ENCODE data around the gene ARF6.
"Not testable (repeated sequence)": the region's sequence is repeated elsewhere in the genome, so short reads cannot be mapped to it uniquely, and the experiment has no call there.

ARF6 gene

GRCh38 chr14:49907186-49907585, 14.3 kb downstream of the ARF6 start:
- no peak for DNase-seq

DNA sequence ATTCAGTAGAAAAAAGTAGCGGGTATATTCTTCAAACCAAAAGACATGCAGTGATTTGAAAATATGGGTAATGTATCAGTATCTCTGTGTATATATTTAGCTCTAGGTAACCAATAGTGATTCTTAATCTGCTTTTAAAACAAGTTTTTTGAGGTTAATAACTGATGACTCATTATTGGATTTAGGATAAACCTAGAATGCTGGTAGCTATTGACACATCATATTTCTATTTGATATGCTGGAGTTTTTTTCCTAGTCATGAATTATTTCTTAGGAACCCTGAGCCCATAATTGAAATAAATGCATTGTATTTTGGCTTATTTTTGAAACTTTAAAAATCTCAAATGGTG, 15.5 kb downstream of the ARF6 start:
- no peak for DNase-seq

- no peak for DNase-seq
These were observed 16.1 kb downstream of the ARF6 start for GRCh38 chr14:49909016-49909415.

DNA sequence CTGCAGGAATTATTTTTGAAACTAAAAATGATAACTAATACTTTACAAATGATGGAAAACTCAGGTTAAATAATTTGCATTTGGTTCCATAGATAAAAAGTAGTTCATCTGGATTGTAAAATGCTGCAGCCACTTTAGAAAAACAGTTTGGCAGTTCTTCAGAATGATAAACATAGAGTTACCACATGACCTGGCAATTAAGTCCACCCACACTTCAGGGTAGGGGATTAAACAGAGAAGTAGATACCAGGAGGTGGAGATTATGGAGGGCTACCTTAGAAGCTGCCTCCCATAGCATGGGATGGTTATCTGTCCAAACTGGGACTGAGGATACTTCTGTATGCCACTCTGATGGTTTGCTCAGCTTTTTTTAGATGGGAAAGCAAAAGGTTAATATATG, 22.2 kb downstream of the ARF6 start:
- DNase-seq: no peak

DNA sequence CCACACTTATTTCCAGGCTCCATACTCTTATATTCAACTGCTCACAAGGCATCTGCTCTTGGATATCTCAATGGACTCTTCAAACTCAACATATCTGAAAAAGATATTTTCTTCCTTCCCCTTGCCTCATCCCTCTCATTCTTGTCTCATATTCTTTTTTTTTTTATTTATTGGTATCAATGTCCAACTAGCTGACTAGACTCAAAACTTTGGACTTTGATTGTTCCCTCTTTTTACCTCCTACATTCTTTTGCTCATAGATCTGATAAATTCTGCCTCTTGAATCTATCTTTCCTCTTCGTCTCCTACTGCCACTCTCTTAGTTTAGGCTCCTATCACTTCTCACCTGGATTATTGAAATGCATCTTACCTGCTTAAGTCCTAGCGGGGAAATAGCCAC, 25.8 kb downstream of the ARF6 start:
- DNase-seq: no peak

- DNase-seq: no peak
These were observed 27.2 kb downstream of the ARF6 start for GRCh38 chr14:49919825-49920659.

GRCh38 chr14:49920935-49921334, 28.1 kb downstream of the ARF6 start:
- DNase-seq: peak in 2 of 4 experiments; percentile 63 to 66

GRCh38 chr14:49921401-49921800, 28.5 kb downstream of the ARF6 start:
- no peak for DNase-seq

DNA sequence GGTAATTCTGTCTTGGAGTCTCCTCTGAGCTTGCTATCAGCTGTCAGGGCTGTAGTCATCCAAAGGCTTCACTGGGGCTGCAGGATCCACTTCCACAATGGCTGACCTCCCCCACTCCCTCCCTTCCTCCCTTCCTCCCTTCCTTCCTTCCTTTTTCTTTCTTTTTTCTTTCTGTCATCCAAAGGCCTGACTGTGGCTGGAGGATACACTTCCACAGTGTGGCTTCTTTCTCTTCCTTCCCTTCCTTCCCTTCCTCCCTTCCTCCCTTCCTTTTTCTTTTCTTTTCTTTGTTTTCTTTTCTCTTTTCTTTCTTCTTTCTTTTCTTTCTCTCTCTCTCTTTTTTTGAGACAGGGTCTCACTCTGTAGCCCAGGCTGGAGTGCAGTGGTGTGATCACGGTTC, 30.6 kb downstream of the ARF6 start:
- DNase-seq: no peak

- no peak for DNase-seq
These were observed 31.0 kb downstream of the ARF6 start for GRCh38 chr14:49923881-49924280.

- DNase-seq: no peak
These were observed 32.0 kb downstream of the ARF6 start for GRCh38 chr14:49924852-49925251.

GRCh38 chr14:49926803-49927202, 33.9 kb downstream of the ARF6 start:
- no peak for DNase-seq

DNA sequence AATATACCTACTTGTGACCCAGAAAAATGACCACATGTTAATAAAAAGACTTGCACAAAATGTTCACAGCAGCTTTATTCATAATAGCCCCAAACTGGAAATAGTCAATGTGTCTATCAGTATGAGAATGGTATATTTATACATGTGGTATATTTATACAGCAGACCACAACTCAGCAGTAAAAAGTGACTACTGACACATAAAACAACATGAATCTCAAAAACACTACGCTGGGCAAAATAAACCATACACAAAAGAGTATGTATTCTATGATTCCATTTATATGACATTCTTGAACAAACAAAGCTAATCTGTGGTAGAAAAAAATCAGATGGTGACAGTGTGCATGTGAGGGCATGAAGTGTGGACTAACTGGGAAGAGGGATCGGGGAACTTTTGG, 35.1 kb downstream of the ARF6 start:
- DNase-seq: no peak

- no peak for DNase-seq
These were observed 37.8 kb downstream of the ARF6 start for GRCh38 chr14:49930720-49931119.

- DNase-seq: no peak
These were observed 38.6 kb downstream of the ARF6 start for GRCh38 chr14:49931523-49931922.

DNA sequence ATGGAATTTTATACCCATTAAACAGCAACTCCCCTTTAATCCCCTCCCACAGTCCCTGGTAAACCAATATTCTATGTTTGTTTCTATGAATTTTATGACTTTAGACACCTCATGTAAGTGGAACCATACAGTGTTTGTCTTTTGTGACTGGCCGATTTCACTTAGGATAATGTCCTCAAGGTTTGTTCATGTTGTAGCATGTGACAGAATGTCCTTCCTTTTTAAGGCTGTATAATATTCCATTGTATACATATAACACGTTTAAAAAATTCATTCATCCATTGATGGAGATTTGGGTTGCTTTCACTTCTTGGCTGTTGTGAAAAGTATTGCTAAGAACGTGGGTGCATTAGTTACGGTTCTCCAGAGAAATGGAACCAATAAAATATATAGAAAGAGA, 40.2 kb downstream of the ARF6 start:
- no peak for DNase-seq

- no peak for DNase-seq
These were observed 40.8 kb downstream of the ARF6 start for GRCh38 chr14:49933704-49934103.

DNA sequence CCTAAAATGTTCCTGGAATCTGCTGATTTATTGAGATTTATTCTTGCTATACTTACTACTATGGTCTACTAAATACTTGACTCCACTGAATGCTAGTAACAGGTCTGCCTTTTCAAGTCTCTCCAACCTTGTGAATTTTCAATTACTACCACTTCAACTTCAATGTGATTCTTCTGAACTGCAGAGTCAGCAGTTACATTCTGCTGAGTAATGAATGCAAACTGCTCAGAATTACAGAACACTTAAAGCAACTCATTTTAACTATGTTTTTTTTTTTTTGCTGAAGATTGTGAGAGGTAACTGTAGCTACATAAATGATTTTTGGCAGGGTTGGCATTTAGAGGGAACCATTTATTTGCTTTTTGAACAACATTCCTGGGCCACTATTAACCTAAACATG, 41.8 kb downstream of the ARF6 start:
- DNase-seq: peak in 2 of 4 experiments; percentile 51 to 70

DNA sequence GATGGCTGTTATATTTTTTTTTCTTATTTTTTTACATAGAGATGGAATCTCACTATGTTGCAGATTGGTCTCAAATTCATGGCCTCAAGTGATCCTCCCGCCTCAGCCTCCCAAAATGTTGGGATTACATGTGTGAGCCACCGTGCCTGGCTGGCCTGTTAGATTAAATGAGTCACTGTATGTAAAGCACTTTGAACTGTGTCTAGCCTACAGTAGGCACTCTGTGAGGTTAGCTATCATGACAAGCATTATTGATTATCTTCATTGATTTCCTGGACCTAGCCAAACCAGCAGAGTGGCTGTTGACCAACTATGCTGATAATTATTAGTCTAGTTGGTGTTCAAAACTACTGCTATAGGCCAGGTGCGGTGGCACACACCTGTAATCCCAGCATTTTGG, 42.6 kb downstream of the ARF6 start:
- no peak for DNase-seq

DNA sequence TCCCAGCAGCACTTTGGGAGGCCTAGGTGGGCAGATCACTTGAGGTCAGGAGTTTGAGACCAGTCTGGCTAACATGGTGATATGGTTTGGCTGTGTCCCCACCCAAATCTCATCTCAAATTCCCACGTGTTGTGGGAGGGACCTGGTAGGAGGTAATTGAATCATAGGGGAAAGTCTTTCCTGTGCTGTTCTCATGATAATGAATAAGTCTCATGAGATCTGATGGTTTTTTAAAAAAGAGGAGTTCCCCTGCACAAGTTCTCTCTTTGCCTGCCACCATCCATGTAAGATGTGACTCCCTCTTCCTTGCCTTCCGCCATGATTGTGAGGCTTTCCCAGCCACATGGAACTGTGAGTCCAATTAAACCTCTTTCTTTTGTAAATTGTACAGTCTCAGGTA, 43.4 kb downstream of the ARF6 start:
- peak in 1 of 4 experiments; percentile 19 for DNase-seq

GRCh38 chr14:49936882-49937281, 44.0 kb downstream of the ARF6 start:
- not testable (repeated sequence) for DNase-seq

DNA sequence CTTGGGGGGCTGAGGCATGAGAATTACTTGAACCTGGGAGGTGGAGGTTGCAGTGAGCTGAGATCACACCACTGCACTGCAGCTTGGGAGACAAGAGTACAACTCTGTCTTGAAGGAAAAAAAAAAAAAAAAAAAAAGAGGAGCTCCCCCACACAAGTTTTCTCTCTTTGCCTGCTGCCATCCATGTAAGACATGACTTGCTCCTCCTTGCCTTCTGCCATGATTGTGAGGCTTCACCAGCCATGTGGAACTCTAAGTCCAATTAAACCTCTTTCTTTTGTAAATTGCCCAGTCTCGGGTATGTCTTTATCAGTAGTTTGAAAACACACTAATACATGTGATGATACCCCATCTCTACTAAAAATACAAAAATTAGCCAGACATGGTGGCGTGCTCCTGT, 46.3 kb downstream of the ARF6 start:
- not testable (repeated sequence) for DNase-seq

DNA sequence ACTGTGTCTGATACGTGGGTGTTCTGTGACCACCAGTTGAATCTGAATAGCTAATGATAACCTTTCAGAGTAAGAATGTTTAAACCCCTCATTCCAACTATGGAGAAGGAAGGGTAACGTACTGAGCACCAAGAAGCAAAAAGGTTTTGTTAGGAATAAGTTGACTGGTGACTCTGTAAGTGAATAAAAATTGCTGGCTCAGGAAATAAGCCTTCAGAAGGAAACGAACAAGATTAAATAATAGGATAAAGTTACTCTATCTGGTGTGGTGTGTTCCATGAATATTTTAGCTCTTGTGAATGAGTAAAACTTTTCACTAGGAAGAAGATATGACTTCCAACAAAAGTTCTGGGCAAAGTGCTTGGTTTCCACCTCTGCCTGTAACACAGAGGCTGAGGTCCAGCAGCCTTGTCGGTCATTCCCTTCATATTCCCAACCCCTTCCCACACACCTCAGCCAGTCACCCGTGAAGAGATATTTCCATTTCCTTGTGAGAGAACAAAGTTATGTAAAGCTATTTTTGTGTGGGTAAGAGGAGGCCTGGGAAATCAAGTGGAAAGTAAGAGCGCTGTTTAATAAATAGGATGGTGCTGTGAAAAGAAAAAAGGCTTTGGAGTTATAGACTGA, 47.1 kb downstream of the ARF6 start:
- no peak for DNase-seq

DNA sequence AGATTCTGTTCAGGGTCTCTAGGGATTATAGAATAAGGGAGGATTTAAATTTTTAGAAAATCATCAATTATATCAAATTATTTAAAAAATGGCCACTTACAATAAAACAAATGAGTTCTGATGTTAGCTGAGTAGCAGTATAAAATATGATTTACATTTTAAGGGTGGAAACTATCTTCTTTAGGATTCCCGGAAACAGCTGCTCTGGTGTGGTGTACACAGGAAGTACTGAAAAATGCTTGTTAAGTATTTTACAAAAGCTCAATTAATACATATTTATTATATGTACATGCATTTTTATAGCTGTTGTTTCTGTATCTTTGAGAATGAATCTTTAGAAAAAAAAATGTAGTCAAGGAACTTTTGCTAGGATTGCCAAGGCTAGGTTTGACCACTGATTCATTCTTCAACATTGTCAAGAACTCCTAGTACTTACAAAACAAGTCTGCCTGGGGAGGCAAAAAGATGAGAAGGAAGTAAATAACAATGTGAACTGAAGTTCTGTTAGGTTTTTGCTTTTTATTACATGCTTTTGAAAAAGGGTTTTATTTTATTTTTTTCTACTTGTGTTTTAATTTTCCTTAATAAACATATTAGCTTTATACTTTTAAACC, 48.0 kb downstream of the ARF6 start:
- DNase-seq: peak in 3 of 4 experiments; percentile 27 to 67 (median 40)
